HL-60 (cell line): Measurements from ENCODE around the gene VAMP5.

Source experiments
- DNase-seq, 2 experiments: peaks; one replicate each; pipeline ENCODE4 v3.0.0-alpha.2; 2010 to 2020; ENCODE audit warnings: low read depth in 1 of 2, low spot score in 1 of 2
- H3K27ac ChIP-seq: fragments of 250-450 bp; sonication (Bioruptor Pico); replicated peaks from 2 replicates; pipeline ENCODE4 v1.5.1; 2020; ENCODE audit warnings: mild to moderate bottlenecking, moderate library complexity
- H3K27me3 ChIP-seq: fragments of 250-450 bp; sonication (Bioruptor Pico); 2 replicates; pipeline ENCODE4 v1.5.1; 2021; ENCODE audit warnings: mild to moderate bottlenecking, moderate library complexity; ENCODE audit not compliant: insufficient read depth, poor library complexity, severe bottlenecking
- H3K4me3 ChIP-seq: replicated peaks from 2 replicates; pipeline ENCODE4 v1.5.1; 2011; ENCODE audit warnings: mild to moderate bottlenecking, control low read depth, low read length; ENCODE audit not compliant: insufficient read depth
- CTCF ChIP-seq: IDR thresholded peaks from one replicate; pipeline ENCODE4 v1.5.1; 2011; ENCODE audit warnings: low read length, control low read depth, inconsistent platforms; ENCODE audit not compliant: insufficient read depth
- GABPA ChIP-seq: IDR thresholded peaks from 2 replicates; pipeline ENCODE4 v1.6.1; 2012; ENCODE audit warnings: low read depth
- POLR2AphosphoS5 ChIP-seq: IDR thresholded peaks from 2 replicates; pipeline ENCODE4 v1.6.1; 2012; ENCODE audit warnings: low read depth
- REST ChIP-seq: IDR thresholded peaks from 2 replicates; pipeline ENCODE4 v1.6.1; 2012; ENCODE audit warnings: low read depth; ENCODE audit not compliant: insufficient replicate concordance
- SPI1 ChIP-seq: IDR thresholded peaks from 2 replicates; pipeline ENCODE4 v1.6.1; 2012; ENCODE audit warnings: low read depth, mild to moderate bottlenecking, borderline replicate concordance

Gene VAMP5

GRCh38 chr2:85596486-85597143 is 12.4 kb downstream of the VAMP5 start:
- no peak for TF ChIP-seq SPI1
- TF ChIP-seq REST: no peak
- TF ChIP-seq GABPA: no peak
- Histone ChIP-seq H3K27me3 (no peaks in the 10 kb centered on the region), H3K27ac (no peak overlapping the region), H3K4me3 (peak overlapping the region; percentile 88)
- DNase-seq: no peak

- TF ChIP-seq REST (no peak), SPI1 (no peak), POLR2AphosphoS5 (no peak), CTCF (no peak), GABPA (no peak)
- Histone ChIP-seq H3K27ac (no peak overlapping the region), H3K27me3 (no peaks in the 10 kb centered on the region), H3K4me3 (no peak overlapping the region)
- DNase-seq: no peak
These were observed 13.0 kb downstream of the VAMP5 start for GRCh38 chr2:85597241-85597640.

- no peaks in the 10 kb centered on the region for H3K27me3 ChIP-seq
- DNase-seq: no peak
- H3K4me3 ChIP-seq: no peak overlapping the region
- H3K27ac ChIP-seq: no peak overlapping the region
- TF ChIP-seq SPI1 (no peak), REST (no peak), GABPA (no peak), CTCF (no peak), POLR2AphosphoS5 (no peak)
These were observed 14.5 kb downstream of the VAMP5 start for GRCh38 chr2:85598594-85599340.
